A673 (cell line): ENCODE data around the gene ATRAID.

Source experiments
- CTCF ChIP-seq: fragments of 300-800, 200-600 bp; sonication (generic); conservative IDR thresholded peaks from 2 replicates; pipeline ENCODE4 v1.5.1; 2017; ENCODE audit warnings: low read depth, mild to moderate bottlenecking, antibody characterized with exemption, low read length, moderate library complexity, mixed read lengths
- EZH2 ChIP-seq: fragments of 200-600 bp; sonication (generic); IDR thresholded peaks from 2 replicates; pipeline ENCODE4 v1.6.1; 2017; ENCODE audit warnings: borderline replicate concordance, low read depth, mild to moderate bottlenecking, mixed read lengths, antibody characterized with exemption, low read length; ENCODE audit not compliant: poor library complexity, severe bottlenecking

GRCh38 chr2:27178469-27178868 lies 33.4 kb upstream of the ATRAID start:
- TF ChIP-seq CTCF (no peak), EZH2 (no peak)
